ENCODE results near the gene SLMAP. TPM values are rescaled to one million over a fixed set of nuclear protein-coding genes. Genes with fewer than 3 reads are reported as not detected.

The SLMAP gene
- polyA plus RNA-seq, 1 of the 3 experiments (the other 2 are of a cell fraction), result 10.5 TPM

GRCh38 chr3:57743496-57743895 lies 12.6 kb upstream of the SLMAP start:
- TF ChIP-seq MXI1 (IDR thresholded peaks at IDR 0.05; ENCODE audit: low read depth, low read length), result no peak
- Histone ChIP-seq H4K20me1 (ENCODE audit: insufficient read depth) (no peaks in the 10 kb centered on the region), H3F3A (replicated peaks; ENCODE audit: insufficient read depth) (peaks cover 4% of the 10 kb centered on the region), H3K9ac (no peak overlapping the region), H3K79me2 (ENCODE audit: insufficient read depth) (no peaks in the 10 kb centered on the region), H3K4me3 (ENCODE audit: low read depth in 2 of 2, low read length in 1 of 2) (no peak overlapping the region), H2AFZ (ENCODE audit: low read depth) (no peak overlapping the region), H3K9me2 (no peaks in the 10 kb centered on the region), H3K27me3 (ENCODE audit: insufficient read depth) (no peaks in the 10 kb centered on the region), H3K27ac (ENCODE audit: low read depth in 2 of 2, low read length in 1 of 2) (no peak overlapping the region), H3K4me2 (no peak overlapping the region), H3K36me3 (replicated peaks in 1 of 2; ENCODE audit: control insufficient read depth in 1 of 2, insufficient read depth in 2 of 2, low read length in 1 of 2) (no peaks in the 10 kb centered on the region), H3K4me1 (ENCODE audit: control insufficient read depth in 1 of 2, insufficient read depth in 2 of 2, low read depth in 1 of 2, low read length in 1 of 2) (peaks cover 0 to 2% of the 10 kb centered on the region in 2 experiments; a peak in 1 of 4 replicates), H3K9me3 (no peaks in the 10 kb centered on the region)
- DNase-seq, result no peak
- CTCF ChIA-PET, result no interaction called here
- 66% methylated on average over 1 of the region's 1 CpG for WGBS (ENCODE audit: low lambda C conversion rate)
- POLR2A ChIA-PET, result no interaction called here

DNA sequence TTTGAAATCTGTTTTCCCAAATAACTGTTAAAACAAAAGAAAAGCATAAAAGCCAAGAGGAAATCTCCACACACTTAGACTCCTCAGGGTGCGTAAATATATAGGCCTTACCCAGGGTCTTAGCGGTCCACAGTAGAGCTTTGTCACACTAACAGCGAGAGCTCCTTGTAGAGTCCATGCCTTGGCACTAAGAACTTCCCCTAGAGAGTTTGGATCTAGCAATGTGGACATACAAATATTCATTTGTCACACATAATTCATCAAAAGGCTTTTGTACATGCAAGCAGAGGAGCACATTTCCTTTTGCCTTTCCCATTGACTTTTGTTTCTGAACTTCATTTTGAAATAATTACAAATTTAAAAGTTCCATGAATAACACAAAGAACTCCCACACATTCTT lies 11.0 kb upstream of the SLMAP start:
- H3K27ac ChIP-seq (ENCODE audit: low read depth in 2 of 2, low read length in 1 of 2), result no peak overlapping the region
- H3K4me3 ChIP-seq (ENCODE audit: low read depth in 2 of 2, low read length in 1 of 2), result no peak overlapping the region
- no peaks in the 10 kb centered on the region for H4K20me1 ChIP-seq (ENCODE audit: insufficient read depth)
- H3K9me3 ChIP-seq, result no peaks in the 10 kb centered on the region
- CTCF ChIA-PET, result no interaction called here
- no peak for DNase-seq
- no peak overlapping the region for H2AFZ ChIP-seq (ENCODE audit: low read depth)
- H3K9me2 ChIP-seq, result no peaks in the 10 kb centered on the region
- H3F3A ChIP-seq (replicated peaks; ENCODE audit: insufficient read depth), result peaks cover 4% of the 10 kb centered on the region
- H3K27me3 ChIP-seq (ENCODE audit: insufficient read depth), result no peaks in the 10 kb centered on the region
- no peaks in the 10 kb centered on the region for H3K36me3 ChIP-seq (replicated peaks in 1 of 2; ENCODE audit: control insufficient read depth in 1 of 2, insufficient read depth in 2 of 2, low read length in 1 of 2)
- H3K79me2 ChIP-seq (ENCODE audit: insufficient read depth), result no peaks in the 10 kb centered on the region
- H3K4me2 ChIP-seq, result no peak overlapping the region
- H3K9ac ChIP-seq, result no peak overlapping the region
- TF ChIP-seq RFX5 (IDR thresholded peaks at IDR 0.05; ENCODE audit: low read length), result no peak
- no peak for TF ChIP-seq MEF2A (IDR thresholded peaks at IDR 0.05; ENCODE audit: borderline replicate concordance, low read depth)
- no peak for TF ChIP-seq GABPA (IDR thresholded peaks at IDR 0.05; ENCODE audit: low read depth)
- TF ChIP-seq RAD21 (IDR thresholded peaks at IDR 0.05; ENCODE audit: low read length), result no peak
- TF ChIP-seq JUND (IDR thresholded peaks at IDR 0.05), result no peak
- TF ChIP-seq EP300 (IDR thresholded peaks at IDR 0.05; ENCODE audit: borderline replicate concordance in 1 of 2, low read depth in 1 of 2, low read length in 1 of 2), result no peak
- TF ChIP-seq EZH2phosphoT487 (IDR thresholded peaks at IDR 0.05; ENCODE audit: borderline replicate concordance, low read depth), result no peak
- TF ChIP-seq PBX3 (IDR thresholded peaks at IDR 0.05), result no peak
- no peak for TF ChIP-seq FOXM1 (IDR thresholded peaks at IDR 0.05; ENCODE audit: low read depth)
- TF ChIP-seq ZBTB33 (IDR thresholded peaks at IDR 0.05; ENCODE audit: borderline replicate concordance, low read depth), result no peak
- no peak for TF ChIP-seq MXI1 (IDR thresholded peaks at IDR 0.05; ENCODE audit: low read depth, low read length)
- no peak for TF ChIP-seq TCF12 (IDR thresholded peaks at IDR 0.05)
- no peak for TF ChIP-seq RCOR1 (IDR thresholded peaks at IDR 0.05; ENCODE audit: low read length)
- TF ChIP-seq NRF1 (IDR thresholded peaks at IDR 0.05; ENCODE audit: low read depth, low read length), result no peak
- no peak for TF ChIP-seq NFIC (IDR thresholded peaks at IDR 0.05; ENCODE audit: borderline replicate concordance)
- no peak for TF ChIP-seq CTCF (IDR thresholded peaks at IDR 0.05)
- peaks cover 0 to 2% of the 10 kb centered on the region in 2 experiments; a peak in 1 of 4 replicates for H3K4me1 ChIP-seq (ENCODE audit: control insufficient read depth in 1 of 2, insufficient read depth in 2 of 2, low read depth in 1 of 2, low read length in 1 of 2)
- POLR2A ChIA-PET, result no interaction called here
- 98% methylated on average over 3 of the region's 3 CpGs for WGBS (ENCODE audit: low lambda C conversion rate)

Measured in SK-N-SH (cell line).